Measurements from ENCODE around the gene FUT2.

FUT2 gene

GRCh38 chr19:48673436-48674100, 22.2 kb upstream of the FUT2 start:
- Histone ChIP-seq H3K9me2 (replicated peaks; ENCODE audit: insufficient read depth, low read length) (no peaks in the 10 kb centered on the region), H3K36me3 (ENCODE audit: low read length) (no peaks in the 10 kb centered on the region), H3K4me2 (ENCODE audit: low read depth, low read length, poor library complexity, severe bottlenecking) (no peak overlapping the region), H4K20me1 (ENCODE audit: low read depth, low read length) (no peaks in the 10 kb centered on the region), H3K79me2 (ENCODE audit: insufficient read depth, low read length) (no peaks in the 10 kb centered on the region), H3K9ac (ENCODE audit: low read length) (no peak overlapping the region), H2AFZ (ENCODE audit: low read depth, low read length, severe bottlenecking) (no peak overlapping the region), H3K27ac (ENCODE audit: low read depth, low read length) (no peak overlapping the region), H3K4me3 (ENCODE audit: insufficient read depth, low read length, poor library complexity, severe bottlenecking) (no peak overlapping the region), H3F3A (ENCODE audit: insufficient read depth) (no peaks in the 10 kb centered on the region), H3K27me3 (ENCODE audit: low read length) (no peaks in the 10 kb centered on the region), H3K9me3 (ENCODE audit: insufficient read depth, low read length) (no peaks in the 10 kb centered on the region)
- no peak for TF ChIP-seq CTCF (IDR thresholded peaks at IDR 0.05; ENCODE audit: insufficient read depth, low read length, poor library complexity, severe bottlenecking)
- no peak for TF ChIP-seq EZH2phosphoT487 (conservative IDR thresholded peaks at IDR 0.05; ENCODE audit: low read length)

GRCh38 chr19:48674216-48674809, 21.5 kb upstream of the FUT2 start:
- H3K4me2 ChIP-seq (ENCODE audit: low read depth, low read length, poor library complexity, severe bottlenecking): no peak overlapping the region
- H3K79me2 ChIP-seq (ENCODE audit: insufficient read depth, low read length): no peaks in the 10 kb centered on the region
- H3F3A ChIP-seq (ENCODE audit: insufficient read depth): no peaks in the 10 kb centered on the region
- H3K9ac ChIP-seq (ENCODE audit: low read length): no peak overlapping the region
- no peaks in the 10 kb centered on the region for H3K36me3 ChIP-seq (ENCODE audit: low read length)
- no peak overlapping the region for H3K27ac ChIP-seq (ENCODE audit: low read depth, low read length)
- no peaks in the 10 kb centered on the region for H4K20me1 ChIP-seq (ENCODE audit: low read depth, low read length)
- H2AFZ ChIP-seq (ENCODE audit: low read depth, low read length, severe bottlenecking): no peak overlapping the region
- H3K4me3 ChIP-seq (ENCODE audit: insufficient read depth, low read length, poor library complexity, severe bottlenecking): no peak overlapping the region
- TF ChIP-seq CTCF (IDR thresholded peaks at IDR 0.05; ENCODE audit: insufficient read depth, low read length, poor library complexity, severe bottlenecking): no peak
- H3K9me2 ChIP-seq (replicated peaks; ENCODE audit: insufficient read depth, low read length): no peaks in the 10 kb centered on the region
- H3K9me3 ChIP-seq (ENCODE audit: insufficient read depth, low read length): no peaks in the 10 kb centered on the region
- no peaks in the 10 kb centered on the region for H3K27me3 ChIP-seq (ENCODE audit: low read length)

GRCh38 chr19:48674921-48675824, 20.6 kb upstream of the FUT2 start:
- H2AFZ ChIP-seq (ENCODE audit: low read depth, low read length, severe bottlenecking): no peak overlapping the region
- H3K4me3 ChIP-seq (ENCODE audit: insufficient read depth, low read length, poor library complexity, severe bottlenecking): no peak overlapping the region
- H3K9me2 ChIP-seq (replicated peaks; ENCODE audit: insufficient read depth, low read length): no peaks in the 10 kb centered on the region
- peak; percentile 92 for TF ChIP-seq CTCF (IDR thresholded peaks at IDR 0.05; ENCODE audit: insufficient read depth, low read length, poor library complexity, severe bottlenecking)
- TF ChIP-seq EZH2phosphoT487 (conservative IDR thresholded peaks at IDR 0.05; ENCODE audit: low read length): no peak
- no peak overlapping the region for H3K27ac ChIP-seq (ENCODE audit: low read depth, low read length)
- H3K27me3 ChIP-seq (ENCODE audit: low read length): no peaks in the 10 kb centered on the region
- H3K9ac ChIP-seq (ENCODE audit: low read length): no peak overlapping the region
- no peaks in the 10 kb centered on the region for H3K9me3 ChIP-seq (ENCODE audit: insufficient read depth, low read length)
- no peaks in the 10 kb centered on the region for H3K79me2 ChIP-seq (ENCODE audit: insufficient read depth, low read length)
- H4K20me1 ChIP-seq (ENCODE audit: low read depth, low read length): no peaks in the 10 kb centered on the region
- H3K36me3 ChIP-seq (ENCODE audit: low read length): no peaks in the 10 kb centered on the region
- H3F3A ChIP-seq (ENCODE audit: insufficient read depth): no peaks in the 10 kb centered on the region
- no peak overlapping the region for H3K4me2 ChIP-seq (ENCODE audit: low read depth, low read length, poor library complexity, severe bottlenecking)
